DND-41 (cell line): ENCODE measurements around the gene TP53I3.

Experiments
- EZH2 ChIP-seq: IDR thresholded peaks from 3 replicates; pipeline ENCODE4 v1.6.1; 2012; ENCODE audit warnings: borderline replicate concordance, low read depth, mild to moderate bottlenecking, moderate library complexity, low read length, inconsistent platforms; ENCODE audit not compliant: severe bottlenecking
- TF ChIP-seq, protein P1 (sequence below): IDR thresholded peaks from 2 replicates; pipeline ENCODE4 v1.5.1; 2012; ENCODE audit warnings: borderline replicate concordance, low read length, moderate library complexity, mild to moderate bottlenecking; ENCODE audit not compliant: poor library complexity, severe bottlenecking; ENCODE audit errors: extremely low read depth

DNA sequence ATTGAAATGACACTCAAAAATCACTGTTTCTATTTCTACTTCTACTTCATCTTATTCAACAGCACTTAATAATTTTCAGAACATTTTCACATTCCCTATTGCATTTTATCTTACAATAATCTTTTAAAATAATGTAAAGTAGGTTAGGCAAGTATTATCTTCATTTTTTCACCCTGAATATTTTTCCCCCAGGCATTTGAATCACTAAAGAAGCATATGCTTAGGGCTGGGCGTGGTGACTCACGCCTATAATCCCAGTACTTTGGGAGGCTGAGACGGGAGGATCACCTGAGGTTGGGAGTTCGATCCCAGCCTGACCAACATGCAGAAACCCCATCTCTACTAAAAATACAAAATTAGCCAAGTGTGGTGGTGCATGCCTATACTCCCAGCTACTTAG is 44.1 kb downstream of the TP53I3 start:
- TF ChIP-seq, protein P1, sequence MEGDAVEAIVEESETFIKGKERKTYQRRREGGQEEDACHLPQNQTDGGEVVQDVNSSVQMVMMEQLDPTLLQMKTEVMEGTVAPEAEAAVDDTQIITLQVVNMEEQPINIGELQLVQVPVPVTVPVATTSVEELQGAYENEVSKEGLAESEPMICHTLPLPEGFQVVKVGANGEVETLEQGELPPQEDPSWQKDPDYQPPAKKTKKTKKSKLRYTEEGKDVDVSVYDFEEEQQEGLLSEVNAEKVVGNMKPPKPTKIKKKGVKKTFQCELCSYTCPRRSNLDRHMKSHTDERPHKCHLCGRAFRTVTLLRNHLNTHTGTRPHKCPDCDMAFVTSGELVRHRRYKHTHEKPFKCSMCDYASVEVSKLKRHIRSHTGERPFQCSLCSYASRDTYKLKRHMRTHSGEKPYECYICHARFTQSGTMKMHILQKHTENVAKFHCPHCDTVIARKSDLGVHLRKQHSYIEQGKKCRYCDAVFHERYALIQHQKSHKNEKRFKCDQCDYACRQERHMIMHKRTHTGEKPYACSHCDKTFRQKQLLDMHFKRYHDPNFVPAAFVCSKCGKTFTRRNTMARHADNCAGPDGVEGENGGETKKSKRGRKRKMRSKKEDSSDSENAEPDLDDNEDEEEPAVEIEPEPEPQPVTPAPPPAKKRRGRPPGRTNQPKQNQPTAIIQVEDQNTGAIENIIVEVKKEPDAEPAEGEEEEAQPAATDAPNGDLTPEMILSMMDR = no peak
- no peak for TF ChIP-seq EZH2
